OCI-LY7 (cell line): ENCODE measurements around the gene FAM13A. TPM values are rescaled to one million over a fixed set of nuclear protein-coding genes. Genes with fewer than 3 reads are reported as not detected.

Experiments used
- BruUV-seq: library from RNA; stranded (reverse); fragments of 400-500 nt; replicated peaks from 2 replicates; lab custom pipeline; 2021; lab: Mats Ljungman, UMichigan
- CTCF ChIA-PET: fragments of 300-600 bp; sonication (Branson Sonifier 250); formaldehyde crosslinking; loops from one replicate; lab custom pipeline; 2022; ENCODE audit warnings: antibody characterized with exemption; ENCODE audit not compliant: unreplicated experiment; lab: Charles Lee
- POLR2A ChIA-PET: fragments of 300-600 bp; sonication (Branson Sonifier 250); formaldehyde crosslinking; loops from one replicate; lab custom pipeline; 2022; ENCODE audit warnings: antibody characterized with exemption; lab: Charles Lee
- DNase-seq: peaks from one replicate; pipeline ENCODE4 v3.0.0-alpha.2; 2015; ENCODE audit warnings: low spot score
- H2AFZ ChIP-seq: fragments of 200-600 bp; sonication (generic), shearing (Covaris generic); 2 replicates; pipeline ENCODE4 v1.6.1; 2014; ENCODE audit warnings: mild to moderate bottlenecking, antibody characterized with exemption, low read length, moderate library complexity
- H3K27ac ChIP-seq: fragments of 200-600 bp; sonication (generic); 2 replicates; pipeline ENCODE4 v1.5.1; 2014; ENCODE audit warnings: mixed run types, low read depth, mild to moderate bottlenecking, moderate library complexity, low read length, inconsistent platforms; ENCODE audit not compliant: poor library complexity, severe bottlenecking
- H3K36me3 ChIP-seq: fragments of 200-600 bp; sonication (generic); 2 replicates; pipeline ENCODE4 v1.6.1; 2014; ENCODE audit warnings: mild to moderate bottlenecking, antibody characterized with exemption, low read length, moderate library complexity, mixed read lengths; ENCODE audit not compliant: insufficient read depth
- H3K4me1 ChIP-seq: fragments of 200-600 bp; sonication (generic); 2 replicates; pipeline ENCODE4 v1.5.1; 2014; ENCODE audit warnings: mild to moderate bottlenecking, low read length; ENCODE audit not compliant: insufficient read depth, poor library complexity, severe bottlenecking
- H3K4me2 ChIP-seq: fragments of 200-600 bp; sonication (generic); 2 replicates; pipeline ENCODE4 v1.6.1; 2014; ENCODE audit warnings: mild to moderate bottlenecking, low read length
- H3K4me3 ChIP-seq: fragments of 200-600 bp; sonication (generic); 2 replicates; pipeline ENCODE4 v1.5.1; 2014; ENCODE audit warnings: mild to moderate bottlenecking, low read depth, low read length; ENCODE audit not compliant: poor library complexity, severe bottlenecking
- H3K79me2 ChIP-seq: fragments of 200-600 bp; sonication (generic); 2 replicates; pipeline ENCODE4 v1.6.1; 2016; ENCODE audit warnings: low read depth, mild to moderate bottlenecking, low read length, moderate library complexity, mixed read lengths; ENCODE audit not compliant: insufficient read depth
- H3K9me2 ChIP-seq: fragments of 200-600 bp; sonication (generic); 2 replicates; pipeline ENCODE4 v1.6.1; 2016; ENCODE audit warnings: mild to moderate bottlenecking, low read length, mixed read lengths; ENCODE audit not compliant: insufficient read depth
- H3K9me3 ChIP-seq: fragments of 200-600 bp; sonication (generic); 2 replicates; pipeline ENCODE4 v1.6.1; 2014; ENCODE audit warnings: mild to moderate bottlenecking, mixed run types, low read length, mixed read lengths
- H4K20me1 ChIP-seq: fragments of 200-600 bp; sonication (generic); 2 replicates; pipeline ENCODE4 v1.6.1; 2014; ENCODE audit warnings: mild to moderate bottlenecking, antibody characterized with exemption, low read length, moderate library complexity, mixed read lengths; ENCODE audit not compliant: insufficient read depth
- CTCF ChIP-seq: fragments of 200-600 bp; sonication (generic); conservative IDR thresholded peaks from 2 replicates; pipeline ENCODE4 v1.5.1; 2014; ENCODE audit warnings: mild to moderate bottlenecking, antibody characterized with exemption, low read length, moderate library complexity, mixed read lengths
- EZH2phosphoT487 ChIP-seq: fragments of 200-600 bp; sonication (generic); IDR thresholded peaks from 2 replicates; pipeline ENCODE4 v1.6.1; 2018; ENCODE audit warnings: low read depth, borderline replicate concordance, mild to moderate bottlenecking, mixed run types, antibody characterized with exemption, low read length, moderate library complexity, mixed read lengths
- intact Hi-C: fragments of 100-400 bp; cut with micrococcal nuclease; formaldehyde crosslinking; loops from one replicate; pipeline ENCODE4 v1.10.0; 2022; ENCODE audit not compliant: unreplicated experiment
- total RNA-seq, 2 experiments: library from RNA; depleted of rRNA in 1 of 2; stranded (reverse); fragments of >200 nt in 1 of 2; shearing (Covaris generic) in 1 of 2; gene quantifications; 2 replicates each; pipeline ENCODE4 v1.2.3, GENCODE V29; 2014 to 2022

The FAM13A gene
- total RNA-seq, 2 experiments from 2014 or later = not detected

- intact Hi-C loops = no loop called here
These were observed 12.7 kb downstream of the FAM13A start for GRCh38 chr4:89044147-89044900.

DNA sequence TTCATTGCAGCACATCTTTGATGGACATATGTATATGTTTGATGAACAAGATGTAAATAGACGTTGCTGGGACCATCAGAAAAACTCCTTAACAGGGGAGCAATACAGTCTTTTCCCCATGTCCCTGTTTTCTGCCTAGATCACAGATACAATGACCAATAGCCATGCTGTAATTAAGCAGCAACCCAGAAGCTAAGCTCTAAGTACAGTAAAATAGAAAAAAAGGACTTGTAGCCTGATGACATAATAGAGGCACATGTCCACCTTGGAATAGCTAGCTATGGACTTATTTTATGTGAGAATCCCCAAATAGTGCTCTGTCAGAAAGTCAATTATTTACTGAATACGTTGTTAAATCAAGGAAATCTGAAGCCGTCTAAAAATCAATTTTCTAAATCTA, 14.9 kb downstream of the FAM13A start:
- Histone ChIP-seq H3K27ac (no peak overlapping the region), H4K20me1 (no peaks in the 10 kb centered on the region), H2AFZ (no peak overlapping the region), H3K79me2 (no peaks in the 10 kb centered on the region), H3K4me3 (no peak overlapping the region), H3K4me2 (no peak overlapping the region), H3K4me1 (no peaks in the 10 kb centered on the region), H3K36me3 (no peaks in the 10 kb centered on the region), H3K9me2 (no peaks in the 10 kb centered on the region), H3K9me3 (no peaks in the 10 kb centered on the region)
- DNase-seq = no peak
- POLR2A ChIA-PET = no interaction called here
- TF ChIP-seq CTCF = no peak
- TF ChIP-seq EZH2phosphoT487 = no peak
- CTCF ChIA-PET = no interaction called here
- intact Hi-C loops = no loop called here
- BruUV-seq = no TSS peak

More at GRCh38 chr4:89044147-89044900, 12.7 kb downstream of the FAM13A start:
- ChIA-PET CTCF (no interaction called here), POLR2A (no interaction called here)
- H2AFZ ChIP-seq = no peak overlapping the region
- no peak for DNase-seq
- no peak overlapping the region for H3K4me2 ChIP-seq
- H4K20me1 ChIP-seq = no peaks in the 10 kb centered on the region
- no peak overlapping the region for H3K27ac ChIP-seq
- no peaks in the 10 kb centered on the region for H3K9me3 ChIP-seq
- no TSS peak for BruUV-seq
- TF ChIP-seq CTCF (no peak), EZH2phosphoT487 (no peak)
- no peaks in the 10 kb centered on the region for H3K9me2 ChIP-seq
- H3K4me3 ChIP-seq = no peak overlapping the region
- H3K79me2 ChIP-seq = no peaks in the 10 kb centered on the region
- H3K36me3 ChIP-seq = no peaks in the 10 kb centered on the region
- H3K4me1 ChIP-seq = no peaks in the 10 kb centered on the region

- no peak overlapping the region for H3K4me3 ChIP-seq
- no peak overlapping the region for H3K4me2 ChIP-seq
- POLR2A ChIA-PET = interaction anchor here (0.6 kb wide), 1 partner anchor 133 kb away, joined by 3 read pairs; no protein-coding TSS in a partner anchor
- DNase-seq = no peak
- no peak overlapping the region for H2AFZ ChIP-seq
- no peaks in the 10 kb centered on the region for H3K36me3 ChIP-seq
- H3K79me2 ChIP-seq = no peaks in the 10 kb centered on the region
- intact Hi-C loops = no loop called here
- no peaks in the 10 kb centered on the region for H4K20me1 ChIP-seq
- CTCF ChIA-PET = no interaction called here
- no TSS peak for BruUV-seq
- no peak overlapping the region for H3K27ac ChIP-seq
- no peak for TF ChIP-seq CTCF
- no peak for TF ChIP-seq EZH2phosphoT487
- H3K9me2 ChIP-seq = no peaks in the 10 kb centered on the region
- H3K9me3 ChIP-seq = no peaks in the 10 kb centered on the region
- no peaks in the 10 kb centered on the region for H3K4me1 ChIP-seq
These were observed 17.2 kb downstream of the FAM13A start for GRCh38 chr4:89039730-89040338.
